Spinal cord (tissue), 10 donors: ENCODE data around the gene HSFX2. TPM values are rescaled to one million over a fixed set of nuclear protein-coding genes. Genes with fewer than 3 reads are reported as not detected.
"Not testable (repeated sequence)": the region's sequence is repeated elsewhere in the genome, so short reads cannot be mapped to it uniquely, and the experiment has no call there.

Source experiments
- DNase-seq, 6 donors: peaks; one replicate each; pipeline versions ENCODE4 v3.0.0 to v3.0.0-alpha.2; 2013 to 2015; ENCODE audit warnings: low spot score in 6 of 6, low read depth in 4 of 6
- H3K27ac ChIP-seq: one replicate; pipeline ENCODE4 v1.5.1; 2013; ENCODE audit warnings: low read depth, low read length, control low read depth
- H3K27me3 ChIP-seq: one replicate; pipeline ENCODE4 v1.6.1; 2013; ENCODE audit warnings: low read length; ENCODE audit not compliant: control insufficient read depth, insufficient read depth
- H3K36me3 ChIP-seq: one replicate; pipeline ENCODE4 v1.6.1; 2013; ENCODE audit warnings: low read length; ENCODE audit not compliant: control insufficient read depth, insufficient read depth
- H3K4me1 ChIP-seq: one replicate; pipeline ENCODE4 v1.6.1; 2013; ENCODE audit warnings: low read length; ENCODE audit not compliant: control insufficient read depth, insufficient read depth
- H3K4me3 ChIP-seq: one replicate; pipeline ENCODE4 v1.5.1; 2013; ENCODE audit warnings: low read depth, low read length, control low read depth
- H3K9me3 ChIP-seq: one replicate; pipeline ENCODE4 v1.6.1; 2013; ENCODE audit warnings: low read length; ENCODE audit not compliant: control insufficient read depth, insufficient read depth
- WGBS: methylation state at CpG from one replicate; pipeline ENCODE4 v1.1.5; 2013; ENCODE audit warnings: missing lambda C conversion rate; ENCODE audit not compliant: insufficient coverage; 5-methylcytosine and 5-hydroxymethylcytosine counted together
- long read RNA-seq, 4 donors: transcript quantifications; one replicate each; lab custom pipeline, GENCODE V29; 2026
- polyA plus RNA-seq, 2 donors: library from polyadenylated mRNA; unstranded; fragments of 120-200 nt; gene quantifications; one replicate each; pipeline ENCODE4 v1.2.1, GENCODE V29; 2013; ENCODE audit not compliant: insufficient read length in 2 of 2
- total RNA-seq, 2 donors: library from RNA; depleted of rRNA in 1 of 2; stranded (reverse); fragments of 120-200 nt in 1 of 2; fragments of >200 nt in 1 of 2; gene quantifications; one replicate each; pipeline versions ENCODE4 v1.2.3 to v1.2.4, GENCODE V29; 2013 to 2014
- donor health status: healthy.

HSFX2 gene, protein sequence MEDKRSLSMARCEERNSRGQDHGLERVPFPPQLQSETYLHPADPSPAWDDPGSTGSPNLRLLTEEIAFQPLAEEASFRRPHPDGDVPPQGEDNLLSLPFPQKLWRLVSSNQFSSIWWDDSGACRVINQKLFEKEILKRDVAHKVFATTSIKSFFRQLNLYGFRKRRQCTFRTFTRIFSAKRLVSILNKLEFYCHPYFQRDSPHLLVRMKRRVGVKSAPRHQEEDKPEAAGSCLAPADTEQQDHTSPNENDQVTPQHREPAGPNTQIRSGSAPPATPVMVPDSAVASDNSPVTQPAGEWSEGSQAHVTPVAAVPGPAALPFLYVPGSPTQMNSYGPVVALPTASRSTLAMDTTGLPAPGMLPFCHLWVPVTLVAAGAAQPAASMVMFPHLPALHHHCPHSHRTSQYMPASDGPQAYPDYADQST
- 1 to 10 TPM in 1 of 2 donors, under 1 TPM in 1; 0.89 to 1.2 TPM for total RNA-seq
- 1 to 10 TPM in 1 of 2 donors, under 1 TPM in 1; 0.86 to 2.4 TPM for polyA plus RNA-seq
- long read RNA-seq, donor 1, result 0 reads
- long read RNA-seq, donor 2, result 0 reads
- long read RNA-seq, donor 3, result 0 reads
- long read RNA-seq, donor 4, result 0 reads

DNA sequence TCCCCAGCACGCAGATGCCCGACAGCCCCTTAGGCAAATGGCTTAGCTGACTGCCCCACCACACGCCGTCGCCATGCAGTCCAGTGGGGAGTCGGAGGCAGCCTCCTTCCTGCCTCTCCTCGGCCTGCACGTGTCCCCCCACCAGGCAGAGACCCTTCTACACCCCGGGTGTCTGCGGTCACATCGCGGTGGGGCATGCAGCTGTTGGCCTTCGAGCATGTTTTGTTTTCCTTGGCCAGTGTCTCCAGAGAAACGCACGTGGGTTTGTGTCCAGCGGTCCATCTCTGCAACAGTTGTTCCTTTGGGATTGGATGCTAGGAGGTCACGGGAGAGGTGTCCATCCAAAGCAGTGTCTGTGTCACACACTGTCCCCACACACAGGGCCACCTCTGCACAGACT lies at the start of gene HSFX2:
Gene HSFX2, minus strand, starts transcription at position 101 of the 400 bp plus-strand sequence. CDS start 614 bp downstream, outside the sequence.
- H3K4me1 ChIP-seq, H3K27ac ChIP-seq, H3K4me3 ChIP-seq, H3K9me3 ChIP-seq, DNase-seq, H3K36me3 ChIP-seq, H3K27me3 ChIP-seq: not testable (repeated sequence)
- no CpG with 5 or more reads among the region's 17 CpGs for WGBS

DNA sequence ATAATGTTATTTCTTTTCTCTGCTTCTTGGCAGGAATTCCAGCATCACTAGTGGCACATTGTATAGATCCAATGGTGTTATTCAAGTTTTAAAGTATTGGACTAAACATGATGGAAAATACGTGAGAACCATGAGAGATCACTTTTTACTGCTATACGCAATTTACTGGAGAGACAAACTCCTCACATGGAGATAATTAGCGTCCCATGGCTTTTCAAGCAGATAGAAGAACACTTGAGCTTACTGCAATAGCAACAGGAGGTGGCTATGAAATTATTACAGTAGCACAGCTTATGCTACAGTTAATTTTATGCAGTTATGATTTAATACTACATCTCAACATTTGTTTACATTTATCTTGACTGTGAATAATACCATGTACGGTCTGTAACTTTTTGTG lies 48.4 kb upstream of the HSFX2 start:
- Histone ChIP-seq H3K4me3 (no peak overlapping the region), H3K36me3 (no peaks in the 10 kb centered on the region), H3K4me1 (no peaks in the 10 kb centered on the region), H3K9me3 (no peaks in the 10 kb centered on the region), H3K27ac (no peak overlapping the region), H3K27me3 (no peaks in the 10 kb centered on the region)
- WGBS, result no CpG with 5 or more reads among the region's 4 CpGs
- peak in 1 of 6 donors; percentile 38 for DNase-seq

DNA sequence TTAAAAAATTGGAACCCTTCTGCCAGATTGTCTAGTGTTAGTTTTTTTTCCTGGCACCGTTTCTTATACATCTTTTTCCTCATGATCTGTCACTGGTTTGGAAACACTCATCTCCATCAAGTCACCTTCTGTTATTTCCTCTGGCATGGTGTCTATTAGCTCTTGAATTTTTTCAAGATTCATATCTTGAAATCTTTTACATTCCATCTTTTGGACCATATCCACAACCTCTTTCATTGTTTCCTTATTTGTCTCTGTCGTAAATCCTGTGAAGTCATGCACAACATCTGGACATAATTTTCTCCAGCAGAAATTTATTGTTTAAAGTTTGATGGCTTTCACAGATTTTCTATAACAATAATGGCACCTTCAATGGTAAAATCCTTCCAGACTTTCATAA lies 46.7 kb upstream of the HSFX2 start:
- WGBS, result 57% methylated on average over 1 of the region's 2 CpGs
- Histone ChIP-seq H3K27ac (no peak overlapping the region), H3K4me3 (no peak overlapping the region), H3K36me3 (no peaks in the 10 kb centered on the region), H3K27me3 (no peaks in the 10 kb centered on the region), H3K9me3 (no peaks in the 10 kb centered on the region), H3K4me1 (no peaks in the 10 kb centered on the region)
- DNase-seq, result no peak

DNA sequence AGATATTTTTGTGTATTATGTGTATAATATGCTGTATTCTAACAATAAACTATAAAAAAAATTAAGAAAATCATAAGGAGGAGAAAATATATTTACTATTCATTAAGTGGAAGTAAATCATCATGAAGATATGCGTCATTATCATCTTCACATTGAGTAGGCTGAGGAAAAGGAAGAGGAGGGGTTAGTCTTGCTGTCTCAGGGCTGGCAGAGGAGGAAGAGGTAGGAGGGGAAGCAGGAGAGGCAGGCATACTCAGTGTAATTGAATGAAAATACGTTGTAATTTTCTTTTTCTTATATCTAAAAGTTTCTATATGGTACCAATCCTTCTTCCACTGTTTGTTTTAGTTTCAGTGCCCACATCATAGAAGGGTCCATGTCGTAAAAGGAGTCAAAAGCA lies 46.3 kb upstream of the HSFX2 start:
- no peaks in the 10 kb centered on the region for H3K36me3 ChIP-seq
- no peaks in the 10 kb centered on the region for H3K27me3 ChIP-seq
- no peaks in the 10 kb centered on the region for H3K9me3 ChIP-seq
- no peak overlapping the region for H3K4me3 ChIP-seq
- DNase-seq, result no peak
- H3K27ac ChIP-seq, result no peak overlapping the region
- no peaks in the 10 kb centered on the region for H3K4me1 ChIP-seq
- no CpG with 5 or more reads among the region's 3 CpGs for WGBS

DNA sequence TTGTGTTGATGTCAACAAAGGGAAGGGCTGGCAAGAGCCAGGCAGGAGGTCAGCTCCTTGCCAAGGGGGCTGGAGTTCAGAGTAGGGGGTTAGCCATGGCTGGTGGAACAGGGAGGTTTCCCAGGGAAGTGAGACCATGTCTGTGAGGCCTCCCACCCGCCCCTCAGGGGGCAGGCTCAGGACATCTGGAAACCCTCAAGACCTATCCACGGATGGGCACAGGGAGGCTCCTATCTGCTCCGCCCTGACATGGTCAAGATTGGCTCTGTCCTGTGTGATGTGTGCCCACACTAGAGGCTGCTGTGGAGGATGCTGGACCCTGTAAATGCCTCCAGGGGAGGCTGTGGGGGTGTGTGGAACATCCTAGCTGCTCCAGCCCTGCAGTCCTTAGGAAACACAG lies 44.5 kb upstream of the HSFX2 start:
- 73% methylated on average over 3 of the region's 3 CpGs for whole genome bisulfite sequencing
- no peaks in the 10 kb centered on the region for H3K4me1 ChIP-seq
- H3K36me3 ChIP-seq, result no peaks in the 10 kb centered on the region
- H3K27me3 ChIP-seq, result no peaks in the 10 kb centered on the region
- H3K4me3 ChIP-seq, result no peak overlapping the region
- no peaks in the 10 kb centered on the region for H3K9me3 ChIP-seq
- H3K27ac ChIP-seq, result no peak overlapping the region
- DNase-seq, result no peak

DNA sequence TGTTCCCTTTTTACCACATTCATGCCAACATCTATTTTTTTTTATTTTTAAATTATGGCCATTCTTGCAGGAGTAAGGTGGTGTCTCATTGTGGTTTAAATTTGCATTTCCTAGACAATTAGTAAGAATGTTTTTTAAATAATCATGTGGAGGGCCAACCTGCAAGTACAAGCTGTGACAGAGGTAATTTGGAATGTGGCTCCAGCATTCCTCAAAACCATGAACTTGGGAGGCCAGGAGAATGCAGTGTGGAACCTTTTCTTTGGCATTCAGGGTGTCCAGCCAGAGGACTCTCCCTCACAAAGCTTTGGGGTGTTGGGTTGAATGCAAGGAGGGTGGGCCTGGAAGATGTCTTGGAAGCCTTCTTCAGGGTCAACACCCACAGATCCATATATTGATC lies 43.7 kb upstream of the HSFX2 start:
- H3K9me3 ChIP-seq, result no peaks in the 10 kb centered on the region
- no peak overlapping the region for H3K27ac ChIP-seq
- no peak for DNase-seq
- H3K4me1 ChIP-seq, result no peaks in the 10 kb centered on the region
- H3K27me3 ChIP-seq, result no peaks in the 10 kb centered on the region
- no peaks in the 10 kb centered on the region for H3K36me3 ChIP-seq
- H3K4me3 ChIP-seq, result no peak overlapping the region

DNA sequence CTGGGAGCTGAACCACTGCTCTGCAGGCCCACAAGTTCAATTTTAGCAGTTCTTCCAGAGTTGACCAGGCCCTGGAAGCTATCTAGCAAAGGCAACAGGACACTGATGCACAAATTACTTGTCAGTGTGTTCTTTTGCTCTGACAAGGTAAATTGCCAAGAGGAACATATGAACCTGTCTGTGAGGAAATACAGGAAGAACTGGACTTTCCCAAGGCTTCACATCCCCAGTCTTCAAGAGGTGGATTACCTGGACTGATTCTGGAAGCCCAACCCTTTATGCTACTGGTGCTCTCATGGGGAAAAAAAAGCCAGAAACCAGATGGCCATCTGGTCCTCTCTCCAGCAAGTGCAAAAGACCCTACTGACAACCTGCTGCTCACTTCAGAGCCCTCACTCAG lies 38.4 kb upstream of the HSFX2 start:
- Histone ChIP-seq H3K9me3 (no peaks in the 10 kb centered on the region), H3K4me1 (no peaks in the 10 kb centered on the region), H3K4me3 (no peak overlapping the region), H3K36me3 (no peaks in the 10 kb centered on the region), H3K27ac (no peak overlapping the region), H3K27me3 (no peaks in the 10 kb centered on the region)
- no peak for DNase-seq

DNA sequence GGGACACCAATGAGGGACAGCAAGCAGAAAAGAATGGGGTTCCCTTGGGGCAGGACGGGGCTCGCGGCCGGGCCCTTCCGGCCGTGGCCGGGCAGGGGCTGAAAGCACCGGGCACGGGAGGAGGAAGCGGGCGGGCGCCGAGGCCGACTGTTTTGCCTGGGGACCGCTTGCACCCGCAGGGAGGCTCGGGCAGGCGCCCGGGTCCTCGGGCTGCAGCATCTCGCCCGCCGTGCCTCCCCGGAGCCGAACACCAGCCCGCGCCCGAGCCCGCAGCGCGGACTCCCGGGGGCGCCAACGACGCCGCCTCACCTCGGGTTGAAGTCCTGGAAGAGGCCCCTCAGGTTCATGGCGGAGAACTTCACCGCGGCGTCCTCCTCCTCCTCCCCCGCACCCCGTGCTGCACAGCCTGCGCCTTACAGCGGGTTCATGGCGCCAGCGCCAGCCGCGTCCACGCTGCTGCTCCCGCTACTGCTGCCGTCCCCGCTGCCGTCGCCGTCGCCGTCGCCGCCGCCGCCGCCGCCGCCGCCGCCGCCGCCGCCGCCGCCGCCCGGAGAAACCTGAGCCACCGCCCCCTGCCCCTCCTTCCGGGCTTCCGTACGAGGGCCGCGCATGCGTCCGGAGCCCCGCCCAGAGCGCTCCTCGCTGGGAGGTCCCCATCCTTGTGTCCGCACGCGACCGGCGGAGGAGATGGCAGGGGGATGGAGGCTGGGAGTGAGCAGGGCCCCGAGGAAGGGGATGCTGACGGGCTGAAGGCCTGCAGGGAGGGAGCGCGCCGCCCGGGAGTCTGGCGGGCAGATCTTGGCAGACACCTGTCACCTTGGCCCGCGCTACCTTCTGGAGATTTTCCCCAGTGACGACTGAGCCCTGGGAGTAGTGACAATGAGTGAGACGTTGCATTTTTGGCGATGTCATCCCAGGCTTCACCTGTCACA lies 36.4 kb upstream of the HSFX2 start, which contains the start of gene TMEM185A:
Gene TMEM185A, minus strand, starts transcription at position 559 of the 932 bp plus-strand sequence. Its CDS starts 212 bp downstream, at position 347.
- peak; percentile 17 to 91 (median 53) for DNase-seq
- H3K27me3 ChIP-seq, result no peaks in the 10 kb centered on the region
- H3K27ac ChIP-seq, result peak within 1 kb of the TSS; percentile 22
- no peaks in the 10 kb centered on the region for H3K36me3 ChIP-seq
- peak within 1 kb of the TSS; percentile 54 for H3K4me3 ChIP-seq
- no peaks in the 10 kb centered on the region for H3K9me3 ChIP-seq
- no peaks in the 10 kb centered on the region for H3K4me1 ChIP-seq
- 26% methylated on average over 102 of the region's 102 CpGs for WGBS

DNA sequence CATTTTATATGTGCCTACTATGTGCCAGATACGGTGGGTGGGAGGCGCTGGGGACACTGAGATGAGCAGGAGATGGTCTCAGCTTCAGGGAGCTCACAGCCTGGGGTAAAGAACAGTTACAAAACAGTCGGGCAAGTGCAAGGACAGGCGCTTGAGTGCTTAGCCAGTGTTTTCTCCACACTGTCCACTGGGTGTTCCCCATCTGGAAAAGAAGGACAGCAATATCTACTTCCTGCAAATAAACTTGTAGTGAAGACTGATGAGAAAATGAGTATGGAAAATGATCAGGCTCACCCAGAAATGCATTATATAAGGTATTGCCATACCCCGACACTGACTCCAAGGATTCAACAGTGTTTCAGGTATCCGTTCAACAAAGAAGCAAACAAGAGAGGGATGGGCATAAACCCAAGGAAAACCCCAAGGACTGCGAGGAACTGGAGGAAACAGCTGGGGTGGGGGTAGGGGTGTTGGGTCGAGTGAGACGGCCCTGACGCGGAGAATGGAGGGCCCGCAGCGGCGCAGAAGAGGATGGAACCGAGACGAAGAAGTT lies 35.6 kb upstream of the HSFX2 start:
- WGBS, result 32% methylated on average over 15 of the region's 16 CpGs
- peak in 4 of 6 donors; percentile 4 to 41 (median 20) for DNase-seq
- H3K4me1 ChIP-seq, result no peaks in the 10 kb centered on the region
- no peaks in the 10 kb centered on the region for H3K9me3 ChIP-seq
- H3K4me3 ChIP-seq, result peak overlapping the region; percentile 54
- H3K27me3 ChIP-seq, result no peaks in the 10 kb centered on the region
- H3K36me3 ChIP-seq, result no peaks in the 10 kb centered on the region
- peak overlapping the region; percentile 22 for H3K27ac ChIP-seq
